Liver (tissue), 9 donors: ENCODE results near the gene TERB2. TPM values are rescaled to one million over a fixed set of nuclear protein-coding genes. Genes with fewer than 3 reads are reported as not detected.

Experiments used
- DNase-seq: peaks from one replicate; pipeline ENCODE4 v3.0.0-alpha.2; 2017; ENCODE audit warnings: low spot score
- H3K27ac ChIP-seq, 2 donors: one replicate each; pipeline ENCODE4 v1.7.0; 2013; ENCODE audit warnings: inconsistent platforms in 2 of 2, low read length in 2 of 2, control low read depth in 1 of 2, low read depth in 1 of 2, mild to moderate bottlenecking in 1 of 2
- H3K27me3 ChIP-seq, 4 donors: one replicate each; pipeline versions ENCODE4 v1.6.1 to v1.7.0; 2013; ENCODE audit warnings: low read length in 3 of 4, inconsistent platforms in 1 of 4, mild to moderate bottlenecking in 1 of 4, moderate library complexity in 1 of 4; ENCODE audit not compliant: control insufficient read depth in 4 of 4, insufficient read depth in 4 of 4
- H3K36me3 ChIP-seq, 4 donors: one replicate each; pipeline versions ENCODE4 v1.6.1 to v1.7.0; 2013; ENCODE audit warnings: low read length in 3 of 4, mild to moderate bottlenecking in 3 of 4, low read depth in 1 of 4, moderate library complexity in 1 of 4; ENCODE audit not compliant: control insufficient read depth in 4 of 4, insufficient read depth in 3 of 4
- H3K4me1 ChIP-seq, 4 donors: one replicate each; pipeline versions ENCODE4 v1.6.1 to v1.7.0; 2013; ENCODE audit warnings: low read length in 3 of 4, mild to moderate bottlenecking in 3 of 4, moderate library complexity in 1 of 4; ENCODE audit not compliant: control insufficient read depth in 4 of 4, insufficient read depth in 4 of 4
- H3K4me3 ChIP-seq, 3 donors: one replicate each; pipeline versions ENCODE4 v1.6.1 to v1.7.0; 2013; ENCODE audit warnings: low read length in 3 of 3, control low read depth in 1 of 3, low read depth in 1 of 3, mild to moderate bottlenecking in 1 of 3
- H3K9ac ChIP-seq, 2 donors: one replicate each; pipeline ENCODE4 v1.7.0; 2013; ENCODE audit warnings: low read length in 2 of 2, mild to moderate bottlenecking in 2 of 2, moderate library complexity in 2 of 2, control low read depth in 1 of 2, low read depth in 1 of 2
- H3K9me3 ChIP-seq, 4 donors: one replicate each; pipeline versions ENCODE4 v1.6.1 to v1.7.0; 2013; ENCODE audit warnings: low read length in 3 of 4; ENCODE audit not compliant: control insufficient read depth in 4 of 4
- ATF3 ChIP-seq: IDR thresholded peaks from 2 replicates; pipeline ENCODE4 v1.6.1; 2016; ENCODE audit warnings: antibody characterized with exemption
- EGR1 ChIP-seq, 2 donors: IDR thresholded peaks; 2 replicates each; pipeline ENCODE4 v1.6.1; 2016 to 2018; ENCODE audit warnings: antibody characterized with exemption in 2 of 2, low read depth in 2 of 2
- FOXA2 ChIP-seq: IDR thresholded peaks from 2 replicates; pipeline ENCODE4 v1.6.1; 2016; ENCODE audit warnings: antibody characterized with exemption
- GABPA ChIP-seq, 2 donors: IDR thresholded peaks in 1 of 2; conservative IDR thresholded peaks in 1 of 2; 2 replicates each; pipeline ENCODE4 v1.6.1; 2016; ENCODE audit warnings: antibody characterized with exemption in 2 of 2, mild to moderate bottlenecking in 1 of 2, moderate library complexity in 1 of 2
- HNF4A ChIP-seq, 2 donors: conservative IDR thresholded peaks; 2 replicates each; pipeline ENCODE4 v1.6.1; 2016; ENCODE audit warnings: antibody characterized with exemption in 2 of 2, mild to moderate bottlenecking in 2 of 2
- HNF4G ChIP-seq: IDR thresholded peaks from 2 replicates; pipeline ENCODE4 v1.6.1; 2016; ENCODE audit warnings: antibody characterized with exemption
- JUND ChIP-seq, 2 donors: IDR thresholded peaks; 2 replicates each; pipeline ENCODE4 v1.6.1; 2016; ENCODE audit warnings: antibody characterized with exemption in 2 of 2
- MAX ChIP-seq: IDR thresholded peaks from 2 replicates; pipeline ENCODE4 v1.6.1; 2016; ENCODE audit warnings: antibody characterized with exemption
- NR2F2 ChIP-seq: IDR thresholded peaks from 2 replicates; pipeline ENCODE4 v1.6.1; 2016; ENCODE audit warnings: antibody characterized with exemption
- RAD21 ChIP-seq, 2 donors: IDR thresholded peaks; 2 replicates each; pipeline ENCODE4 v1.6.1; 2016; ENCODE audit warnings: antibody characterized with exemption in 2 of 2, mild to moderate bottlenecking in 2 of 2
- REST ChIP-seq: IDR thresholded peaks from 2 replicates; pipeline ENCODE4 v1.6.1; 2016; ENCODE audit warnings: antibody characterized with exemption, mild to moderate bottlenecking
- RXRA ChIP-seq, 2 donors: IDR thresholded peaks; 2 replicates each; pipeline ENCODE4 v1.6.1; 2017 to 2018; ENCODE audit warnings: antibody characterized with exemption in 2 of 2, mild to moderate bottlenecking in 1 of 2
- SP1 ChIP-seq: IDR thresholded peaks from 2 replicates; pipeline ENCODE4 v1.6.1; 2018; ENCODE audit warnings: antibody characterized with exemption, mild to moderate bottlenecking
- TAF1 ChIP-seq: conservative IDR thresholded peaks from 2 replicates; pipeline ENCODE4 v1.6.1; 2016; ENCODE audit warnings: antibody characterized with exemption, mild to moderate bottlenecking
- YY1 ChIP-seq: IDR thresholded peaks from 2 replicates; pipeline ENCODE4 v1.6.1; 2016; ENCODE audit warnings: antibody characterized with exemption, mild to moderate bottlenecking
- ZBTB33 ChIP-seq: IDR thresholded peaks from 2 replicates; pipeline ENCODE4 v1.6.1; 2016; ENCODE audit warnings: antibody characterized with exemption
- WGBS: extraction: QIAGEN DNeasy Blood & Tissue Kit; methylation state at CpG from one replicate; pipeline ENCODE4 v1.1.7; 2013; 5-methylcytosine and 5-hydroxymethylcytosine counted together
- polyA plus RNA-seq, 2 donors: library from polyadenylated mRNA; stranded (reverse) in 1 of 2; unstranded in 1 of 2; fragments of 200-250 nt in 1 of 2; fragments of >200 nt in 1 of 2; fragmentation: Nextera tagmentation in 1 of 2; extraction: Ambion mirVana in 1 of 2; gene quantifications; one replicate each; pipeline versions ENCODE4 v1.2.1 to v1.2.3, GENCODE V29; 2013 to 2015
- total RNA-seq, 2 donors: library from RNA; depleted of rRNA; stranded (reverse); fragments of >200 nt; gene quantifications; one replicate each; pipeline ENCODE4 v1.2.3, GENCODE V29; 2014
- donor health status: healthy.
- donor health status: healthy.
- donor health status: healthy.
- donor health status: healthy.
- donor health status: healthy.

Gene TERB2
- total RNA-seq (not detected), polyA plus RNA-seq (under 1 TPM in 1 of 2 donors, not detected in 1; 0.08 TPM)

- no peak within 1 kb of the TSS for H3K27ac ChIP-seq
- no peak within 1 kb of the TSS for H3K9ac ChIP-seq
- no peak within 1 kb of the TSS for H3K4me3 ChIP-seq
- DNase-seq, result no peak
- WGBS, result 96% methylated on average over 13 of the region's 13 CpGs
- no peak for TF ChIP-seq HNF4G
- TF ChIP-seq ZBTB33, result no peak
- no peak for TF ChIP-seq ATF3
- no peak for TF ChIP-seq RAD21 (IDR thresholded peaks at IDR 0.05)
- TF ChIP-seq HNF4A (conservative IDR thresholded peaks at IDR 0.05), result no peak
- no peak for TF ChIP-seq YY1
- no peak for TF ChIP-seq NR2F2
- no peak for TF ChIP-seq REST
- TF ChIP-seq FOXA2, result no peak
- TF ChIP-seq RXRA (IDR thresholded peaks at IDR 0.05), result no peak
- no peak for TF ChIP-seq MAX
- TF ChIP-seq SP1, result no peak
- no peak for TF ChIP-seq JUND (IDR thresholded peaks at IDR 0.05)
- no peak for TF ChIP-seq GABPA (IDR thresholded peaks at IDR 0.05 in 1 of 2, conservative IDR thresholded peaks at IDR 0.05 in 1 of 2)
- no peak for TF ChIP-seq TAF1
- TF ChIP-seq EGR1 (IDR thresholded peaks at IDR 0.05; ENCODE audit: low read depth in 2 of 2), result no peak
- no peaks in the 10 kb centered on the region for H3K9me3 ChIP-seq
- H3K4me1 ChIP-seq, result peaks cover 0 to 2% (median 0%) of the 10 kb centered on the region in 4 donors
- H3K36me3 ChIP-seq, result no peaks in the 10 kb centered on the region
- H3K27me3 ChIP-seq, result no peaks in the 10 kb centered on the region
Observed at GRCh38 chr15:44956388-44956787, at the start of gene TERB2. TERB2 (plus strand) TSS chr15:44956687; CDS start chr15:44956719, 32 bp downstream.

GRCh38 chr15:44909423-44909822 lies 47.1 kb upstream of the TERB2 start:
- peaks cover 0 to 3% (median 0%) of the 10 kb centered on the region in 4 donors for H3K9me3 ChIP-seq
- 55% methylated on average over 2 of the region's 2 CpGs for WGBS
- TF ChIP-seq YY1 (no peak), MAX (no peak), TAF1 (no peak), NR2F2 (no peak), REST (no peak)
- no peak overlapping the region for H3K4me3 ChIP-seq
- no peaks in the 10 kb centered on the region for H3K36me3 ChIP-seq
- no peak overlapping the region for H3K9ac ChIP-seq
- no peaks in the 10 kb centered on the region for H3K27me3 ChIP-seq
- no peak for DNase-seq
- no peaks in the 10 kb centered on the region for H3K4me1 ChIP-seq
- H3K27ac ChIP-seq, result no peak overlapping the region
